Measurements from ENCODE around the gene SLC2A4RG. TPM values are rescaled to one million over a fixed set of nuclear protein-coding genes. Genes with fewer than 3 reads are reported as not detected.

The SLC2A4RG gene
- total and polyA plus RNA-seq, 2 of the 13 experiments (the other 11 are each of a cell fraction or from before 2014, with no cell fraction given), result 91.4 to 95.9 TPM

GRCh38 chr20:63734111-63734945 lies 5.2 kb upstream of the SLC2A4RG start (continued):
- TF ChIP-seq ZNF503 (CRISPR knock-in tag; IDR thresholded peaks at IDR 0.05) (no peak), ZNF572 (CRISPR knock-in tag; IDR thresholded peaks at IDR 0.05) (peak; percentile 55; the same call in 1 of the 2 replicates), ZNF709 (CRISPR knock-in tag; IDR thresholded peaks at IDR 0.05) (peak; percentile 47; the same call in 1 of the 2 replicates), STAG1 (CRISPR knock-in tag; IDR thresholded peaks at IDR 0.05) (no peak), GMEB2 (CRISPR knock-in tag; IDR thresholded peaks at IDR 0.05; ENCODE audit: low read depth) (no peak), ZNF44 (CRISPR knock-in tag; IDR thresholded peaks at IDR 0.05) (0 out of 2 replicates have a peak, but pooled peaks have one; percentile 67), PCBP2 (optimal IDR thresholded peaks at IDR 0.05; ENCODE audit: low read depth, low read length, poor library complexity, severe bottlenecking) (no peak), ZNF703 (CRISPR knock-in tag; IDR thresholded peaks at IDR 0.05; ENCODE audit: borderline replicate concordance) (no peak)
- TF ChIP-seq, protein P1, sequence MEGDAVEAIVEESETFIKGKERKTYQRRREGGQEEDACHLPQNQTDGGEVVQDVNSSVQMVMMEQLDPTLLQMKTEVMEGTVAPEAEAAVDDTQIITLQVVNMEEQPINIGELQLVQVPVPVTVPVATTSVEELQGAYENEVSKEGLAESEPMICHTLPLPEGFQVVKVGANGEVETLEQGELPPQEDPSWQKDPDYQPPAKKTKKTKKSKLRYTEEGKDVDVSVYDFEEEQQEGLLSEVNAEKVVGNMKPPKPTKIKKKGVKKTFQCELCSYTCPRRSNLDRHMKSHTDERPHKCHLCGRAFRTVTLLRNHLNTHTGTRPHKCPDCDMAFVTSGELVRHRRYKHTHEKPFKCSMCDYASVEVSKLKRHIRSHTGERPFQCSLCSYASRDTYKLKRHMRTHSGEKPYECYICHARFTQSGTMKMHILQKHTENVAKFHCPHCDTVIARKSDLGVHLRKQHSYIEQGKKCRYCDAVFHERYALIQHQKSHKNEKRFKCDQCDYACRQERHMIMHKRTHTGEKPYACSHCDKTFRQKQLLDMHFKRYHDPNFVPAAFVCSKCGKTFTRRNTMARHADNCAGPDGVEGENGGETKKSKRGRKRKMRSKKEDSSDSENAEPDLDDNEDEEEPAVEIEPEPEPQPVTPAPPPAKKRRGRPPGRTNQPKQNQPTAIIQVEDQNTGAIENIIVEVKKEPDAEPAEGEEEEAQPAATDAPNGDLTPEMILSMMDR (CRISPR knock-in tag; IDR thresholded peaks at IDR 0.05), result no peak
- TF ChIP-seq, protein P2, sequence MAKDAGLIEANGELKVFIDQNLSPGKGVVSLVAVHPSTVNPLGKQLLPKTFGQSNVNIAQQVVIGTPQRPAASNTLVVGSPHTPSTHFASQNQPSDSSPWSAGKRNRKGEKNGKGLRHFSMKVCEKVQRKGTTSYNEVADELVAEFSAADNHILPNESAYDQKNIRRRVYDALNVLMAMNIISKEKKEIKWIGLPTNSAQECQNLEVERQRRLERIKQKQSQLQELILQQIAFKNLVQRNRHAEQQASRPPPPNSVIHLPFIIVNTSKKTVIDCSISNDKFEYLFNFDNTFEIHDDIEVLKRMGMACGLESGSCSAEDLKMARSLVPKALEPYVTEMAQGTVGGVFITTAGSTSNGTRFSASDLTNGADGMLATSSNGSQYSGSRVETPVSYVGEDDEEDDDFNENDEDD (CRISPR knock-in tag; IDR thresholded peaks at IDR 0.05; ENCODE audit: borderline replicate concordance), result no peak
- TF ChIP-seq, protein P3, sequence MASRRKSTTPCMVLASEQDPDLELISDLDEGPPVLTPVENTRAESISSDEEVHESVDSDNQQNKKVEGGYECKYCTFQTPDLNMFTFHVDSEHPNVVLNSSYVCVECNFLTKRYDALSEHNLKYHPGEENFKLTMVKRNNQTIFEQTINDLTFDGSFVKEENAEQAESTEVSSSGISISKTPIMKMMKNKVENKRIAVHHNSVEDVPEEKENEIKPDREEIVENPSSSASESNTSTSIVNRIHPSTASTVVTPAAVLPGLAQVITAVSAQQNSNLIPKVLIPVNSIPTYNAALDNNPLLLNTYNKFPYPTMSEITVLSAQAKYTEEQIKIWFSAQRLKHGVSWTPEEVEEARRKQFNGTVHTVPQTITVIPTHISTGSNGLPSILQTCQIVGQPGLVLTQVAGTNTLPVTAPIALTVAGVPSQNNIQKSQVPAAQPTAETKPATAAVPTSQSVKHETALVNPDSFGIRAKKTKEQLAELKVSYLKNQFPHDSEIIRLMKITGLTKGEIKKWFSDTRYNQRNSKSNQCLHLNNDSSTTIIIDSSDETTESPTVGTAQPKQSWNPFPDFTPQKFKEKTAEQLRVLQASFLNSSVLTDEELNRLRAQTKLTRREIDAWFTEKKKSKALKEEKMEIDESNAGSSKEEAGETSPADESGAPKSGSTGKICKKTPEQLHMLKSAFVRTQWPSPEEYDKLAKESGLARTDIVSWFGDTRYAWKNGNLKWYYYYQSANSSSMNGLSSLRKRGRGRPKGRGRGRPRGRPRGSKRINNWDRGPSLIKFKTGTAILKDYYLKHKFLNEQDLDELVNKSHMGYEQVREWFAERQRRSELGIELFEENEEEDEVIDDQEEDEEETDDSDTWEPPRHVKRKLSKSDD (CRISPR knock-in tag; IDR thresholded peaks at IDR 0.05; ENCODE audit: low read depth), result peak; percentile 94; the same call in 1 of the 2 replicates

Data from HepG2 (cell line).